GM21825 (cell line): ENCODE results near the gene KCTD16.

Experiments used
- ATAC-seq: cut with Tn5 transposase; IDR thresholded peaks from one replicate; pipeline ENCODE4 v1.9.1; 2021; ENCODE audit warnings: mild to moderate bottlenecking, moderate library complexity; ENCODE audit not compliant: unreplicated experiment

KCTD16 gene

GRCh38 chr5:144448457-144448856 is 277.8 kb downstream of the KCTD16 start:
- no peak for ATAC-seq

- ATAC-seq, result no peak
Measured at GRCh38 chr5:144451187-144451973, 280.7 kb downstream of the KCTD16 start.

- ATAC-seq, result no peak
Measured at GRCh38 chr5:144453753-144454152, 283.1 kb downstream of the KCTD16 start.

GRCh38 chr5:144457160-144457559 is 286.5 kb downstream of the KCTD16 start:
- no peak for ATAC-seq

GRCh38 chr5:144458216-144458615 is 287.5 kb downstream of the KCTD16 start:
- no peak for ATAC-seq

- no peak for ATAC-seq
Measured at GRCh38 chr5:144460600-144460999, 289.9 kb downstream of the KCTD16 start.

GRCh38 chr5:144462577-144462976 is 291.9 kb downstream of the KCTD16 start:
- ATAC-seq, result no peak

- ATAC-seq, result no peak
Measured at GRCh38 chr5:144463481-144464223, 293.0 kb downstream of the KCTD16 start.

GRCh38 chr5:144464306-144464705 is 293.6 kb downstream of the KCTD16 start:
- no peak for ATAC-seq

GRCh38 chr5:144465441-144465840 is 294.8 kb downstream of the KCTD16 start:
- ATAC-seq, result no peak

- no peak for ATAC-seq
Measured at GRCh38 chr5:144467792-144468191, 297.1 kb downstream of the KCTD16 start.

- ATAC-seq, result no peak
Measured at GRCh38 chr5:144468571-144468970, 297.9 kb downstream of the KCTD16 start.

- no peak for ATAC-seq
Measured at GRCh38 chr5:144469106-144469505, 298.4 kb downstream of the KCTD16 start.

GRCh38 chr5:144472221-144472620 is 301.5 kb downstream of the KCTD16 start:
- no peak for ATAC-seq

- no peak for ATAC-seq
Measured at GRCh38 chr5:144473650-144474049, 303.0 kb downstream of the KCTD16 start.

- no peak for ATAC-seq
Measured at GRCh38 chr5:144478565-144478964, 307.9 kb downstream of the KCTD16 start.

- ATAC-seq, result no peak
Measured at GRCh38 chr5:144481861-144482260, 311.2 kb downstream of the KCTD16 start.

GRCh38 chr5:144484124-144484897 is 313.6 kb downstream of the KCTD16 start:
- ATAC-seq, result no peak

- ATAC-seq, result no peak
Measured at GRCh38 chr5:144485540-144485939, 314.9 kb downstream of the KCTD16 start.

- ATAC-seq, result no peak
Measured at GRCh38 chr5:144487207-144487606, 316.5 kb downstream of the KCTD16 start.

GRCh38 chr5:144487761-144488160 is 317.1 kb downstream of the KCTD16 start:
- ATAC-seq, result no peak
